Ascending aorta (tissue), 2 donors: Measurements from ENCODE around the gene SPTBN1. TPM values are rescaled to one million over a fixed set of nuclear protein-coding genes. Genes with fewer than 3 reads are reported as not detected.
"Not testable (repeated sequence)": the region's sequence is repeated elsewhere in the genome, so short reads cannot be mapped to it uniquely, and the experiment has no call there.

Source experiments
- DNase-seq, 2 donors: peaks; one replicate each; pipeline ENCODE4 v3.0.0-alpha.2; 2019; ENCODE audit warnings: low spot score in 2 of 2
- H3K27ac ChIP-seq, 2 donors: fragments of 200-600 bp; sonication (generic); one replicate each; pipeline ENCODE4 v1.5.1; 2016 to 2017; ENCODE audit warnings: mild to moderate bottlenecking in 1 of 2
- H3K27me3 ChIP-seq: fragments of 200-600 bp; sonication (generic); one replicate; pipeline ENCODE4 v1.5.1; 2017
- H3K36me3 ChIP-seq, 2 donors: fragments of 200-600 bp; sonication (generic); one replicate each; pipeline ENCODE4 v1.5.1; 2016
- H3K4me1 ChIP-seq, 2 donors: fragments of 200-600 bp; sonication (generic); one replicate each; pipeline ENCODE4 v1.5.1; 2016 to 2017; ENCODE audit warnings: mild to moderate bottlenecking in 1 of 2
- H3K4me3 ChIP-seq, 2 donors: fragments of 200-600 bp; sonication (generic); one replicate each; pipeline ENCODE4 v1.5.1; 2016 to 2017; ENCODE audit warnings: mild to moderate bottlenecking in 1 of 2
- H3K9me3 ChIP-seq, 2 donors: fragments of 200-600 bp; sonication (generic); one replicate each; pipeline ENCODE4 v1.5.1; 2016
- CTCF ChIP-seq, 3 experiments: fragments of 200-600 bp in 2 of 3; fragments of 450-650 bp in 1 of 3; sonication (generic) in 2 of 3; IDR thresholded peaks; one replicate each; pipeline ENCODE4 v1.5.1; 2016 to 2019; ENCODE audit warnings: antibody characterized with exemption in 3 of 3, mild to moderate bottlenecking in 1 of 3, moderate library complexity in 1 of 3
- intact Hi-C: fragments of 100-400 bp; cut with DNase I; formaldehyde crosslinking; loops from one replicate; pipeline ENCODE4 v1.15.1; 2023
- total RNA-seq: library from RNA; depleted of rRNA; stranded (reverse); fragments of >200 nt; gene quantifications from one replicate; pipeline ENCODE4 v1.1.0, GENCODE V29; 2016

SPTBN1 gene
- total RNA-seq, 1 donor from 2014 or later, result 246 TPM

GRCh38 chr2:54482715-54483114 is 26.6 kb downstream of the SPTBN1 start:
- no peaks in the 10 kb centered on the region for H3K9me3 ChIP-seq
- no peaks in the 10 kb centered on the region for H3K27me3 ChIP-seq
- H3K36me3 ChIP-seq, result no peaks in the 10 kb centered on the region
- peaks cover 0 to 39% of the 10 kb centered on the region in 2 donors for H3K4me1 ChIP-seq
- intact Hi-C loops, result loop anchor here (1.0 kb wide), 1 partner anchor 26 kb away; the partner anchor contains the start of gene SPTBN1
- H3K27ac ChIP-seq, result peak overlapping the region; percentile 45 to 69
- TF ChIP-seq CTCF (IDR thresholded peaks at IDR 0.05), result no peak
- H3K4me3 ChIP-seq, result no peak overlapping the region
- peak in 1 of 2 donors; percentile 89 for DNase-seq

- no peak for DNase-seq
- TF ChIP-seq CTCF (IDR thresholded peaks at IDR 0.05), result no peak
- Histone ChIP-seq H3K4me3 (no peak overlapping the region), H3K4me1 (peaks cover 0 to 41% of the 10 kb centered on the region in 2 donors), H3K36me3 (no peaks in the 10 kb centered on the region), H3K27me3 (no peaks in the 10 kb centered on the region), H3K9me3 (no peaks in the 10 kb centered on the region), H3K27ac (peak overlapping the region; percentile 24 to 69)
- intact Hi-C loops, result no loop called here
Observed at GRCh38 chr2:54483426-54483825, 27.3 kb downstream of the SPTBN1 start.

DNA sequence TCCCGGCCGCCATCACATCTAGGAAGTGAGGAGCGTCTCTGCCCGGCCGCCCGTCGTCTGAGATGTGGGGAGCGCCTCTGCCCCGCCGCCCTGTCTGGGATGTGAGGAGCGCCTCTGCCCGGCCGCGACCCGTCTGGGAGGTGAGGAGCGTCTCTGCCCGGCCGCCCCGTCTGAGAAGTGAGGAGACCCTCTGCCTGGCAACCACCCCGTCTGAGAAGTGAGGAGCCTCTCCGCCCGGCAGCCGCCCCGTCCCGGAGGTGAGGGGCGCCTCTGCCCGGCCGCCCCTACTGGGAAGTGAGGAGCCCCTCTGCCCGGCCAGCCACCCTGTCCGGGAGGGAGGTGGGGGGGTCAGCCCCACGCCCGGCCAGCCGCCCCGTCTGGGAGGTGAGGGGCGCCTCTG is 29.6 kb downstream of the SPTBN1 start:
- intact Hi-C loops, H3K4me3 ChIP-seq, H3K27me3 ChIP-seq, H3K27ac ChIP-seq, H3K36me3 ChIP-seq, H3K9me3 ChIP-seq, DNase-seq: not testable (repeated sequence)
- H3K4me1 ChIP-seq, result peaks cover 0 to 43% of the 10 kb centered on the region in 2 donors

GRCh38 chr2:54486766-54487165 is 30.6 kb downstream of the SPTBN1 start:
- H3K27ac ChIP-seq, result no peak overlapping the region
- no peak overlapping the region for H3K4me3 ChIP-seq
- no peak for TF ChIP-seq CTCF (IDR thresholded peaks at IDR 0.05)
- no peaks in the 10 kb centered on the region for H3K9me3 ChIP-seq
- DNase-seq, result no peak
- H3K27me3 ChIP-seq, result no peaks in the 10 kb centered on the region
- intact Hi-C loops, result no loop called here
- peaks cover 0 to 39% of the 10 kb centered on the region in 2 donors for H3K4me1 ChIP-seq
- H3K36me3 ChIP-seq, result no peaks in the 10 kb centered on the region

- Histone ChIP-seq H3K27me3 (no peaks in the 10 kb centered on the region), H3K27ac (no peak overlapping the region), H3K36me3 (no peaks in the 10 kb centered on the region), H3K4me3 (no peak overlapping the region), H3K9me3 (no peaks in the 10 kb centered on the region), H3K4me1 (peaks cover 0 to 13% of the 10 kb centered on the region in 2 donors)
- intact Hi-C loops, result no loop called here
- TF ChIP-seq CTCF (IDR thresholded peaks at IDR 0.05), result no peak
- DNase-seq, result no peak
Observed at GRCh38 chr2:54490863-54491262, 34.7 kb downstream of the SPTBN1 start.

- Histone ChIP-seq H3K9me3 (no peaks in the 10 kb centered on the region), H3K27ac (no peak overlapping the region), H3K36me3 (no peaks in the 10 kb centered on the region), H3K27me3 (no peaks in the 10 kb centered on the region), H3K4me1 (peaks cover 0 to 12% of the 10 kb centered on the region in 2 donors), H3K4me3 (no peak overlapping the region)
- DNase-seq, result no peak
- no peak for TF ChIP-seq CTCF (IDR thresholded peaks at IDR 0.05)
- intact Hi-C loops, result no loop called here
Observed at GRCh38 chr2:54492335-54492734, 36.2 kb downstream of the SPTBN1 start.
